Liver (tissue), 9 donors: Measurements from ENCODE around the gene DHRS11. TPM values are rescaled to one million over a fixed set of nuclear protein-coding genes. Genes with fewer than 3 reads are reported as not detected.

Source experiments
- DNase-seq: peaks from one replicate; pipeline ENCODE4 v3.0.0-alpha.2; 2017; ENCODE audit warnings: low spot score
- H3K27ac ChIP-seq, 2 donors: one replicate each; pipeline ENCODE4 v1.7.0; 2013; ENCODE audit warnings: inconsistent platforms in 2 of 2, low read length in 2 of 2, control low read depth in 1 of 2, low read depth in 1 of 2, mild to moderate bottlenecking in 1 of 2
- H3K27me3 ChIP-seq, 4 donors: one replicate each; pipeline versions ENCODE4 v1.6.1 to v1.7.0; 2013; ENCODE audit warnings: low read length in 3 of 4, inconsistent platforms in 1 of 4, mild to moderate bottlenecking in 1 of 4, moderate library complexity in 1 of 4; ENCODE audit not compliant: control insufficient read depth in 4 of 4, insufficient read depth in 4 of 4
- H3K36me3 ChIP-seq, 4 donors: one replicate each; pipeline versions ENCODE4 v1.6.1 to v1.7.0; 2013; ENCODE audit warnings: low read length in 3 of 4, mild to moderate bottlenecking in 3 of 4, low read depth in 1 of 4, moderate library complexity in 1 of 4; ENCODE audit not compliant: control insufficient read depth in 4 of 4, insufficient read depth in 3 of 4
- H3K4me1 ChIP-seq, 4 donors: one replicate each; pipeline versions ENCODE4 v1.6.1 to v1.7.0; 2013; ENCODE audit warnings: low read length in 3 of 4, mild to moderate bottlenecking in 3 of 4, moderate library complexity in 1 of 4; ENCODE audit not compliant: control insufficient read depth in 4 of 4, insufficient read depth in 4 of 4
- H3K4me3 ChIP-seq, 3 donors: one replicate each; pipeline versions ENCODE4 v1.6.1 to v1.7.0; 2013; ENCODE audit warnings: low read length in 3 of 3, control low read depth in 1 of 3, low read depth in 1 of 3, mild to moderate bottlenecking in 1 of 3
- H3K9ac ChIP-seq, 2 donors: one replicate each; pipeline ENCODE4 v1.7.0; 2013; ENCODE audit warnings: low read length in 2 of 2, mild to moderate bottlenecking in 2 of 2, moderate library complexity in 2 of 2, control low read depth in 1 of 2, low read depth in 1 of 2
- H3K9me3 ChIP-seq, 4 donors: one replicate each; pipeline versions ENCODE4 v1.6.1 to v1.7.0; 2013; ENCODE audit warnings: low read length in 3 of 4; ENCODE audit not compliant: control insufficient read depth in 4 of 4
- CTCF ChIP-seq: fragments of 150-350 bp; IDR thresholded peaks from 2 replicates; pipeline ENCODE4 v1.5.1; 2017; ENCODE audit warnings: improper control_type of control experiment, low read depth, low read length; ENCODE audit not compliant: missing input control
- EGR1 ChIP-seq, 2 donors: IDR thresholded peaks; 2 replicates each; pipeline ENCODE4 v1.6.1; 2016 to 2018; ENCODE audit warnings: antibody characterized with exemption in 2 of 2, low read depth in 2 of 2
- FOXA1 ChIP-seq: IDR thresholded peaks from 2 replicates; pipeline ENCODE4 v1.6.1; 2016; ENCODE audit warnings: antibody characterized with exemption
- FOXA2 ChIP-seq: IDR thresholded peaks from 2 replicates; pipeline ENCODE4 v1.6.1; 2016; ENCODE audit warnings: antibody characterized with exemption
- GABPA ChIP-seq, 2 donors: IDR thresholded peaks in 1 of 2; conservative IDR thresholded peaks in 1 of 2; 2 replicates each; pipeline ENCODE4 v1.6.1; 2016; ENCODE audit warnings: antibody characterized with exemption in 2 of 2, mild to moderate bottlenecking in 1 of 2, moderate library complexity in 1 of 2
- HNF4A ChIP-seq, 2 donors: conservative IDR thresholded peaks; 2 replicates each; pipeline ENCODE4 v1.6.1; 2016; ENCODE audit warnings: antibody characterized with exemption in 2 of 2, mild to moderate bottlenecking in 2 of 2
- HNF4G ChIP-seq: IDR thresholded peaks from 2 replicates; pipeline ENCODE4 v1.6.1; 2016; ENCODE audit warnings: antibody characterized with exemption
- JUND ChIP-seq, 2 donors: IDR thresholded peaks; 2 replicates each; pipeline ENCODE4 v1.6.1; 2016; ENCODE audit warnings: antibody characterized with exemption in 2 of 2
- NR2F2 ChIP-seq: IDR thresholded peaks from 2 replicates; pipeline ENCODE4 v1.6.1; 2016; ENCODE audit warnings: antibody characterized with exemption
- RAD21 ChIP-seq, 2 donors: IDR thresholded peaks; 2 replicates each; pipeline ENCODE4 v1.6.1; 2016; ENCODE audit warnings: antibody characterized with exemption in 2 of 2, mild to moderate bottlenecking in 2 of 2
- RXRA ChIP-seq, 2 donors: IDR thresholded peaks; 2 replicates each; pipeline ENCODE4 v1.6.1; 2017 to 2018; ENCODE audit warnings: antibody characterized with exemption in 2 of 2, mild to moderate bottlenecking in 1 of 2
- SP1 ChIP-seq: IDR thresholded peaks from 2 replicates; pipeline ENCODE4 v1.6.1; 2018; ENCODE audit warnings: antibody characterized with exemption, mild to moderate bottlenecking
- TAF1 ChIP-seq: conservative IDR thresholded peaks from 2 replicates; pipeline ENCODE4 v1.6.1; 2016; ENCODE audit warnings: antibody characterized with exemption, mild to moderate bottlenecking
- YY1 ChIP-seq: IDR thresholded peaks from 2 replicates; pipeline ENCODE4 v1.6.1; 2016; ENCODE audit warnings: antibody characterized with exemption, mild to moderate bottlenecking
- ZBTB33 ChIP-seq: IDR thresholded peaks from 2 replicates; pipeline ENCODE4 v1.6.1; 2016; ENCODE audit warnings: antibody characterized with exemption
- WGBS: extraction: QIAGEN DNeasy Blood & Tissue Kit; methylation state at CpG from one replicate; pipeline ENCODE4 v1.1.7; 2013; 5-methylcytosine and 5-hydroxymethylcytosine counted together
- polyA plus RNA-seq, 2 donors: library from polyadenylated mRNA; stranded (reverse) in 1 of 2; unstranded in 1 of 2; fragments of 200-250 nt in 1 of 2; fragments of >200 nt in 1 of 2; fragmentation: Nextera tagmentation in 1 of 2; extraction: Ambion mirVana in 1 of 2; gene quantifications; one replicate each; pipeline versions ENCODE4 v1.2.1 to v1.2.3, GENCODE V29; 2013 to 2015
- total RNA-seq, 2 donors: library from RNA; depleted of rRNA; stranded (reverse); fragments of >200 nt; gene quantifications; one replicate each; pipeline ENCODE4 v1.2.3, GENCODE V29; 2014
- TF ChIP-seq, protein P1 (sequence below): IDR thresholded peaks from 2 replicates; pipeline ENCODE4 v1.6.1; 2016; ENCODE audit warnings: antibody characterized with exemption
- TF ChIP-seq, protein P2 (sequence below): IDR thresholded peaks from 2 replicates; pipeline ENCODE4 v1.6.1; 2016; ENCODE audit warnings: antibody characterized with exemption, mild to moderate bottlenecking
- TF ChIP-seq, protein P3 (sequence below): IDR thresholded peaks from 2 replicates; pipeline ENCODE4 v1.6.1; 2016; ENCODE audit warnings: antibody characterized with exemption
- donor health status: healthy.
- donor health status: healthy.
- donor health status: healthy.
- donor health status: healthy.
- donor health status: healthy.

DHRS11 gene
- total and polyA plus RNA-seq, 4 donors, result 4.2 to 8.0 (median 6.5) TPM

- DNase-seq, result no peak
- Histone ChIP-seq H3K4me3 (no peak overlapping the region), H3K9me3 (no peaks in the 10 kb centered on the region), H3K27ac (no peak overlapping the region), H3K4me1 (no peaks in the 10 kb centered on the region), H3K9ac (no peak overlapping the region), H3K36me3 (no peaks in the 10 kb centered on the region), H3K27me3 (peaks cover 0 to 7% (median 5%) of the 10 kb centered on the region in 4 donors)
- 39% methylated on average over 4 of the region's 4 CpGs for WGBS
- TF ChIP-seq ZBTB33, result no peak
- TF ChIP-seq, protein P1, sequence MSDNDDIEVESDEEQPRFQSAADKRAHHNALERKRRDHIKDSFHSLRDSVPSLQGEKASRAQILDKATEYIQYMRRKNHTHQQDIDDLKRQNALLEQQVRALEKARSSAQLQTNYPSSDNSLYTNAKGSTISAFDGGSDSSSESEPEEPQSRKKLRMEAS, result no peak
- TF ChIP-seq GABPA (IDR thresholded peaks at IDR 0.05 in 1 of 2, conservative IDR thresholded peaks at IDR 0.05 in 1 of 2), result no peak
- TF ChIP-seq, protein P2, sequence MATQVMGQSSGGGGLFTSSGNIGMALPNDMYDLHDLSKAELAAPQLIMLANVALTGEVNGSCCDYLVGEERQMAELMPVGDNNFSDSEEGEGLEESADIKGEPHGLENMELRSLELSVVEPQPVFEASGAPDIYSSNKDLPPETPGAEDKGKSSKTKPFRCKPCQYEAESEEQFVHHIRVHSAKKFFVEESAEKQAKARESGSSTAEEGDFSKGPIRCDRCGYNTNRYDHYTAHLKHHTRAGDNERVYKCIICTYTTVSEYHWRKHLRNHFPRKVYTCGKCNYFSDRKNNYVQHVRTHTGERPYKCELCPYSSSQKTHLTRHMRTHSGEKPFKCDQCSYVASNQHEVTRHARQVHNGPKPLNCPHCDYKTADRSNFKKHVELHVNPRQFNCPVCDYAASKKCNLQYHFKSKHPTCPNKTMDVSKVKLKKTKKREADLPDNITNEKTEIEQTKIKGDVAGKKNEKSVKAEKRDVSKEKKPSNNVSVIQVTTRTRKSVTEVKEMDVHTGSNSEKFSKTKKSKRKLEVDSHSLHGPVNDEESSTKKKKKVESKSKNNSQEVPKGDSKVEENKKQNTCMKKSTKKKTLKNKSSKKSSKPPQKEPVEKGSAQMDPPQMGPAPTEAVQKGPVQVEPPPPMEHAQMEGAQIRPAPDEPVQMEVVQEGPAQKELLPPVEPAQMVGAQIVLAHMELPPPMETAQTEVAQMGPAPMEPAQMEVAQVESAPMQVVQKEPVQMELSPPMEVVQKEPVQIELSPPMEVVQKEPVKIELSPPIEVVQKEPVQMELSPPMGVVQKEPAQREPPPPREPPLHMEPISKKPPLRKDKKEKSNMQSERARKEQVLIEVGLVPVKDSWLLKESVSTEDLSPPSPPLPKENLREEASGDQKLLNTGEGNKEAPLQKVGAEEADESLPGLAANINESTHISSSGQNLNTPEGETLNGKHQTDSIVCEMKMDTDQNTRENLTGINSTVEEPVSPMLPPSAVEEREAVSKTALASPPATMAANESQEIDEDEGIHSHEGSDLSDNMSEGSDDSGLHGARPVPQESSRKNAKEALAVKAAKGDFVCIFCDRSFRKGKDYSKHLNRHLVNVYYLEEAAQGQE, result no peak
- TF ChIP-seq, protein P3, sequence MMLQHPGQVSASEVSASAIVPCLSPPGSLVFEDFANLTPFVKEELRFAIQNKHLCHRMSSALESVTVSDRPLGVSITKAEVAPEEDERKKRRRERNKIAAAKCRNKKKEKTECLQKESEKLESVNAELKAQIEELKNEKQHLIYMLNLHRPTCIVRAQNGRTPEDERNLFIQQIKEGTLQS, result no peak
- TF ChIP-seq CTCF, result no peak
- no peak for TF ChIP-seq HNF4A (conservative IDR thresholded peaks at IDR 0.05)
- no peak for TF ChIP-seq FOXA1
- no peak for TF ChIP-seq YY1
- TF ChIP-seq RXRA (IDR thresholded peaks at IDR 0.05), result no peak
- TF ChIP-seq NR2F2, result no peak
- no peak for TF ChIP-seq RAD21 (IDR thresholded peaks at IDR 0.05)
- no peak for TF ChIP-seq HNF4G
- no peak for TF ChIP-seq FOXA2
- TF ChIP-seq EGR1 (IDR thresholded peaks at IDR 0.05; ENCODE audit: low read depth in 2 of 2), result no peak
- TF ChIP-seq SP1, result no peak
- TF ChIP-seq JUND (IDR thresholded peaks at IDR 0.05), result no peak
- no peak for TF ChIP-seq TAF1
Observed at GRCh38 chr17:36647636-36648035, 56.0 kb downstream of the DHRS11 start.
